ENCODE results near the gene MYOF. TPM values are rescaled to one million over a fixed set of nuclear protein-coding genes. Genes with fewer than 3 reads are reported as not detected.

MYOF gene
- total and polyA plus RNA-seq, 9 of the 15 experiments (the other 6 are each of a cell fraction or from before 2014, with no cell fraction given) = 0.06 to 0.27 TPM; not detected in 7

- Histone ChIP-seq H3K9me3 (replicated peaks; ENCODE audit: control insufficient read depth, insufficient read depth, low read depth, low read length) (no peaks in the 10 kb centered on the region), H3K9ac (ENCODE audit: insufficient read depth in 1 of 2, low read depth in 2 of 2, low read length in 2 of 2) (no peak overlapping the region), H4K20me1 (replicated peaks; ENCODE audit: control insufficient read depth, insufficient read depth, low read length) (no peaks in the 10 kb centered on the region), H3K27ac (ENCODE audit: extremely low read depth, low read depth, low read length) (no peak overlapping the region), H3K9me1 (ENCODE audit: control insufficient read depth, insufficient read depth, low read length) (no peaks in the 10 kb centered on the region), H3K4me2 (ENCODE audit: insufficient read depth, low read length) (no peak overlapping the region), H3K4me1 (replicated peaks in 1 of 2; ENCODE audit: control insufficient read depth in 2 of 2, insufficient read depth in 2 of 2, low read length in 2 of 2) (no peaks in the 10 kb centered on the region), H2AFZ (ENCODE audit: low read depth, low read length) (no peak overlapping the region), H3K36me3 (ENCODE audit: control insufficient read depth, insufficient read depth, low read length) (no peaks in the 10 kb centered on the region), H3K4me3 (no peak overlapping the region), H3K79me2 (ENCODE audit: control insufficient read depth, insufficient read depth, low read length) (no peaks in the 10 kb centered on the region), H3K27me3 (ENCODE audit: control insufficient read depth in 2 of 2, insufficient read depth in 2 of 2, low read length in 2 of 2) (peaks cover 0 to 17% of the 10 kb centered on the region in 2 experiments; a peak in 2 of 5 replicates)
- TF ChIP-seq C11orf30 (IDR thresholded peaks at IDR 0.05; ENCODE audit: low read depth) (no peak), ELF2 (CRISPR knock-in tag; IDR thresholded peaks at IDR 0.05) (no peak), TRIM28 (IDR thresholded peaks at IDR 0.05) (no peak), KAT8 (IDR thresholded peaks at IDR 0.05; ENCODE audit: low read depth) (no peak), LARP7 (IDR thresholded peaks at IDR 0.05) (no peak), MBD2 (IDR thresholded peaks at IDR 0.05; ENCODE audit: borderline replicate concordance, low read depth) (no peak), MTA2 (IDR thresholded peaks at IDR 0.05; ENCODE audit: low read depth) (no peak), GABPB2 (CRISPR knock-in tag; conservative IDR thresholded peaks at IDR 0.05) (no peak), BACH1 (tag; IDR thresholded peaks at IDR 0.05) (no peak), BRD9 (IDR thresholded peaks at IDR 0.05; ENCODE audit: low read depth, partially characterized antibody) (no peak), SPI1 (IDR thresholded peaks at IDR 0.05; ENCODE audit: borderline replicate concordance, low read depth, low read length) (no peak), MYNN (IDR thresholded peaks at IDR 0.05) (no peak), MYNN (CRISPR knock-in tag; IDR thresholded peaks at IDR 0.05) (no peak), PPARD (CRISPR knock-in tag; IDR thresholded peaks at IDR 0.05) (no peak)
- 0% methylated on average over 5 of the region's 5 CpGs for WGBS (ENCODE audit: insufficient coverage, low coverage, missing lambda C conversion rate)
- FAIRE-seq = no peak
- no peak for ATAC-seq
- DNase-seq (ENCODE audit: extremely low read depth in 1 of 4, low spot score in 3 of 4) = no peak
- BruUV-seq (replicated peaks) = no TSS peak
- intact Hi-C loops (cut with micrococcal nuclease) (loop anchor here (5.0 to 10.0 kb wide), 2 partner anchors 295 to 437 kb away; no protein-coding TSS in a partner anchor), in situ Hi-C loops (cut with MboI) (loop anchor here (5.0 kb wide), 1 partner anchor 102 kb away; the partner anchor contains the start of gene MYOF)
- POLR2A ChIA-PET = interaction anchor here (0.6 kb wide), 1 partner anchor 103 kb away, joined by 3 read pairs; no protein-coding TSS in a partner anchor
- CTCF ChIA-PET (ENCODE audit: low intra/inter-chr PET ratio) = no interaction called here
Measured at GRCh38 chr10:93379731-93380575, 102.2 kb downstream of the MYOF start.

Measured in K562 (cell line).